DND-41 (cell line): Measurements from ENCODE around the gene ITM2B.

Source experiments
- CTCF ChIP-seq: IDR thresholded peaks from 2 replicates; pipeline ENCODE4 v1.5.1; 2012; ENCODE audit warnings: borderline replicate concordance, low read length, moderate library complexity, mild to moderate bottlenecking; ENCODE audit not compliant: poor library complexity, severe bottlenecking; ENCODE audit errors: extremely low read depth
- EZH2 ChIP-seq: IDR thresholded peaks from 3 replicates; pipeline ENCODE4 v1.6.1; 2012; ENCODE audit warnings: borderline replicate concordance, low read depth, mild to moderate bottlenecking, moderate library complexity, low read length, inconsistent platforms; ENCODE audit not compliant: severe bottlenecking

- no peak for TF ChIP-seq CTCF
- no peak for TF ChIP-seq EZH2
Observed at GRCh38 chr13:48214519-48215121, 18.4 kb upstream of the ITM2B start.
